Panc1 (cell line): ENCODE results near the gene CXCR1. TPM values are rescaled to one million over a fixed set of nuclear protein-coding genes. Genes with fewer than 3 reads are reported as not detected.

Experiments used
- ATAC-seq: fragments of 200-7000 bp; cut with Tn5 transposase; 2 replicates; pipeline ENCODE4 v1.9.1; 2020; ENCODE audit warnings: mild to moderate bottlenecking, moderate library complexity
- BruUV-seq: library from RNA; stranded (reverse); fragments of 400-500 nt; replicated peaks from 2 replicates; lab custom pipeline; 2021; lab: Mats Ljungman, UMichigan
- CTCF ChIA-PET: fragments of 300-600 bp; sonication (Branson Sonifier 250); formaldehyde crosslinking; loops from one replicate; lab custom pipeline; 2022; ENCODE audit warnings: antibody characterized with exemption; lab: Charles Lee
- POLR2A ChIA-PET: fragments of 300-600 bp; sonication (Branson Sonifier 250); formaldehyde crosslinking; loops from one replicate; lab custom pipeline; 2022; ENCODE audit warnings: antibody characterized with exemption; lab: Charles Lee
- DNase-seq: peaks from one replicate; pipeline ENCODE4 v3.0.0-alpha.2; 2010; ENCODE audit warnings: low read depth, low spot score
- H3K27ac ChIP-seq: 2 replicates; pipeline ENCODE4 v1.5.1; 2011; ENCODE audit warnings: mild to moderate bottlenecking, low read length, inconsistent platforms
- H3K27me3 ChIP-seq: fragments of 200-500 bp; sonication (Bioruptor generic); 2 replicates; pipeline ENCODE4 v1.6.0; 2014; ENCODE audit warnings: low read length, inconsistent platforms; ENCODE audit not compliant: control insufficient read depth, insufficient read depth
- H3K36me3 ChIP-seq: fragments of 200-500 bp; sonication (Bioruptor generic); 2 replicates; pipeline ENCODE4 v1.5.1; 2014; ENCODE audit warnings: inconsistent platforms, mild to moderate bottlenecking, low read length, moderate library complexity; ENCODE audit not compliant: control insufficient read depth, insufficient read depth
- H3K4me1 ChIP-seq: 2 replicates; pipeline ENCODE4 v1.5.1; 2011; ENCODE audit warnings: inconsistent platforms, mild to moderate bottlenecking, low read length, moderate library complexity; ENCODE audit not compliant: control insufficient read depth, insufficient read depth
- H3K4me3 ChIP-seq, 2 experiments: 2 replicates each; pipeline ENCODE4 v1.5.1; 2011 to 2012; ENCODE audit warnings: low read depth in 2 of 2, low read length in 2 of 2, mild to moderate bottlenecking in 2 of 2, inconsistent platforms in 1 of 2, moderate library complexity in 1 of 2
- H3K9me3 ChIP-seq: fragments of 200-500 bp; sonication (Bioruptor generic); 2 replicates; pipeline ENCODE4 v1.5.1; 2014; ENCODE audit warnings: low read depth, mild to moderate bottlenecking, inconsistent platforms, low read length, moderate library complexity; ENCODE audit not compliant: control insufficient read depth, insufficient read depth
- CTCF ChIP-seq: fragments of 450-650 bp; IDR thresholded peaks from 2 replicates; pipeline ENCODE4 v1.5.1; 2017; ENCODE audit warnings: mild to moderate bottlenecking
- POLR2AphosphoS5 ChIP-seq: IDR thresholded peaks from 2 replicates; pipeline ENCODE4 v1.6.1; 2012; ENCODE audit warnings: mild to moderate bottlenecking, low read depth, low read length, moderate library complexity
- SIN3A ChIP-seq: IDR thresholded peaks from 2 replicates; pipeline ENCODE4 v1.6.1; 2012; ENCODE audit warnings: low read depth, mild to moderate bottlenecking, low read length, moderate library complexity, borderline replicate concordance; ENCODE audit not compliant: insufficient read depth
- TCF7L2 ChIP-seq: IDR thresholded peaks from 2 replicates; pipeline ENCODE4 v1.6.1; 2011; ENCODE audit warnings: mild to moderate bottlenecking, low read depth, low read length, inconsistent platforms
- in situ Hi-C: cut with HindIII; loops from 2 replicates; pipeline ENCODE4 v1.10.0; 2016; ENCODE audit warnings: low sequenced_read_pairs, low pct_unique_long_range_greater_than_20kb
- intact Hi-C: fragments of 100-400 bp; cut with micrococcal nuclease; formaldehyde crosslinking; loops from one replicate; pipeline ENCODE4 v1.10.0; 2022; ENCODE audit not compliant: unreplicated experiment
- total RNA-seq: library from RNA; stranded (reverse); gene quantifications from one replicate; pipeline ENCODE4 v1.2.1, GENCODE V29; 2021; ENCODE audit not compliant: unreplicated experiment
- TF ChIP-seq, protein P1 (sequence below), 2 experiments: IDR thresholded peaks; 2 replicates each; pipeline ENCODE4 v1.6.1; 2011 to 2012; ENCODE audit warnings: low read depth in 2 of 2, control low read depth in 1 of 2, low read length in 1 of 2, mild to moderate bottlenecking in 1 of 2, moderate library complexity in 1 of 2; ENCODE audit not compliant: insufficient read depth in 1 of 2

The CXCR1 gene
- total RNA-seq, 1 experiment from 2014 or later: not detected

DNA sequence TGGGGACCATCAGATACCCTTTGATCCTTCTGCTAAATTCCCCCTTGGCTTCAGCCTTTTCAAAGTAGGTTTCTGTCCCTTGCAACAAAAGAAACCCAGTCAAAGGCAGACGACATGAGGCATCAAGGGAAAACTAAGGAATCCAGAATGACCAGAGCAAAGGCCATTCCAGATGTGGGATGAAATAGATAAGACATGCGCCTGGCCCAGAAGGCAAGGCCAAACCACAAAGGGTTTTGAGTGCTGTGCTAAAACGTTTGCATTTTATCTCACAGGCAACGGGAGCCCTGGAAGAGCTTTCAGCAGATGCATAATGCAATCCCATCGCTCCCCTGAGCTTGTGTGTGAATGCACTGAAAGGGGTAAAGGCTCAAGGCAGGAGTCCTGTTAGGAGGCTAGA is 17.7 kb downstream of the CXCR1 start:
- H3K9me3 ChIP-seq: no peaks in the 10 kb centered on the region
- ATAC-seq: no peak
- no peaks in the 10 kb centered on the region; the same call in none of the 2 replicates for H3K27me3 ChIP-seq
- no peak overlapping the region for H3K27ac ChIP-seq
- H3K4me3 ChIP-seq: no peak overlapping the region
- no peaks in the 10 kb centered on the region for H3K36me3 ChIP-seq
- intact Hi-C loops (no loop called here), in situ Hi-C loops (no loop called here)
- no TSS peak for BruUV-seq
- DNase-seq: no peak
- CTCF ChIA-PET: no interaction called here
- H3K4me1 ChIP-seq: no peaks in the 10 kb centered on the region
- TF ChIP-seq SIN3A: no peak
- no peak for TF ChIP-seq POLR2AphosphoS5
- TF ChIP-seq, protein P1, sequence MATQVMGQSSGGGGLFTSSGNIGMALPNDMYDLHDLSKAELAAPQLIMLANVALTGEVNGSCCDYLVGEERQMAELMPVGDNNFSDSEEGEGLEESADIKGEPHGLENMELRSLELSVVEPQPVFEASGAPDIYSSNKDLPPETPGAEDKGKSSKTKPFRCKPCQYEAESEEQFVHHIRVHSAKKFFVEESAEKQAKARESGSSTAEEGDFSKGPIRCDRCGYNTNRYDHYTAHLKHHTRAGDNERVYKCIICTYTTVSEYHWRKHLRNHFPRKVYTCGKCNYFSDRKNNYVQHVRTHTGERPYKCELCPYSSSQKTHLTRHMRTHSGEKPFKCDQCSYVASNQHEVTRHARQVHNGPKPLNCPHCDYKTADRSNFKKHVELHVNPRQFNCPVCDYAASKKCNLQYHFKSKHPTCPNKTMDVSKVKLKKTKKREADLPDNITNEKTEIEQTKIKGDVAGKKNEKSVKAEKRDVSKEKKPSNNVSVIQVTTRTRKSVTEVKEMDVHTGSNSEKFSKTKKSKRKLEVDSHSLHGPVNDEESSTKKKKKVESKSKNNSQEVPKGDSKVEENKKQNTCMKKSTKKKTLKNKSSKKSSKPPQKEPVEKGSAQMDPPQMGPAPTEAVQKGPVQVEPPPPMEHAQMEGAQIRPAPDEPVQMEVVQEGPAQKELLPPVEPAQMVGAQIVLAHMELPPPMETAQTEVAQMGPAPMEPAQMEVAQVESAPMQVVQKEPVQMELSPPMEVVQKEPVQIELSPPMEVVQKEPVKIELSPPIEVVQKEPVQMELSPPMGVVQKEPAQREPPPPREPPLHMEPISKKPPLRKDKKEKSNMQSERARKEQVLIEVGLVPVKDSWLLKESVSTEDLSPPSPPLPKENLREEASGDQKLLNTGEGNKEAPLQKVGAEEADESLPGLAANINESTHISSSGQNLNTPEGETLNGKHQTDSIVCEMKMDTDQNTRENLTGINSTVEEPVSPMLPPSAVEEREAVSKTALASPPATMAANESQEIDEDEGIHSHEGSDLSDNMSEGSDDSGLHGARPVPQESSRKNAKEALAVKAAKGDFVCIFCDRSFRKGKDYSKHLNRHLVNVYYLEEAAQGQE (IDR thresholded peaks at IDR 0.05; ENCODE audit: insufficient read depth in 1 of 2, low read depth in 2 of 2, low read length in 1 of 2): no peak
- no peak for TF ChIP-seq TCF7L2
- no peak for TF ChIP-seq CTCF
- POLR2A ChIA-PET: no interaction called here

DNA sequence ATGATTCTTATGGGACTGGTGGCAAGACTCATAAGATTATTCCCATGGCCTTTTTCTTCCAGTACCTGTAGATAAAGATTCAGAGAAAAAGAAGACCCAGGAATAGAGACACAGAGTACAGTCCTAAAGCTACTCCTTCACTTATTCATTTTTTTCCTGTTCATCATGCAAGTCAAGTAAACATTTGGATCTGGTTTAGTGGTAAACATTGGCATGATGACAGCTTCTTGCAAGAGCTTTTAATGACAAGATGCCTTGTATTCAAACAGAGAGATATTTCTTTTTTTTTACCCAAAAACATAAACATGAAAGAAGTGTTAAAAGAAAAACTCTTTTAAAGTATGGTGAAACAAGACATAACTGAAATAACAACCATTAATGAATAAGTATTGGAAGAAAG is 20.7 kb downstream of the CXCR1 start:
- no peak for TF ChIP-seq POLR2AphosphoS5
- no peak for ATAC-seq
- intact Hi-C loops: no loop called here

DNA sequence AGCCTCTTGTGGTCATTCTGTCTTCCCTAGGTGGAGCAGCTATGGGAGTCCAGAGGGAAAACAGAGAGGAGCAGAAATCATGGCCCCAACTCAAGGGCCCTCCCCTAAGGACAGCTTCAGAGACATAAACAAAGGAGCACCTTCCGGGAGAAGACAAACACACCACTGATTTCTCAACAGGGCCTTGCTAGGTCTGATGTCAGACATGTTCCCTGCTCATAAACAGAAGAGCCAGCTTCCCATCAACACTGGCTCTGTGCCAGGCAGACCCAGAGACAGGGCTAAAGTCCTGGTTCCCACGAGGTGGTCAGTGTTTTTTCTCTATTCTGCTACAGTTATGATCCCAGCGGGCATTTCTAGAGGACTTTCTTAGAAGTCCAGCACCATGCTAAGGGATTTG is 21.6 kb downstream of the CXCR1 start:
- H3K4me3 ChIP-seq: no peak overlapping the region
- H3K27me3 ChIP-seq: peaks cover 1% of the 10 kb centered on the region; the same call in 1 of the 2 replicates
- intact Hi-C loops (no loop called here), in situ Hi-C loops (no loop called here)
- H3K27ac ChIP-seq: no peak overlapping the region
- TF ChIP-seq CTCF: no peak
- ChIA-PET CTCF (no interaction called here), POLR2A (no interaction called here)
- ATAC-seq: no peak
- no peaks in the 10 kb centered on the region for H3K4me1 ChIP-seq
- H3K9me3 ChIP-seq: no peaks in the 10 kb centered on the region
- H3K36me3 ChIP-seq: no peaks in the 10 kb centered on the region
- no peak for DNase-seq
- no TSS peak for BruUV-seq

More for the DNA sequence above, 20.7 kb downstream of the CXCR1 start:
- Histone ChIP-seq H3K9me3 (no peaks in the 10 kb centered on the region), H3K27ac (no peak overlapping the region), H3K27me3 (no peaks in the 10 kb centered on the region; the same call in 1 of the 2 replicates), H3K4me3 (no peak overlapping the region), H3K36me3 (no peaks in the 10 kb centered on the region), H3K4me1 (no peaks in the 10 kb centered on the region)
- ChIA-PET CTCF (no interaction called here), POLR2A (no interaction called here)
- DNase-seq: no peak
- in situ Hi-C loops: no loop called here
- BruUV-seq: no TSS peak
